Activated CD4-positive, alpha-beta T cell treated with anti-CD3 and anti-CD28 coated beads, Interleukin-2, Interleukin-6, amounts not matched to agents 100 ng/mL and 50 ng/mL, durations not matched to agents 16 hours and 8 hours (primary cell): Measurements from ENCODE around the gene MTHFD1L.

Experiments
- DNase-seq: peaks from one replicate; pipeline ENCODE4 v3.0.0-alpha.2; 2020

MTHFD1L gene

DNA sequence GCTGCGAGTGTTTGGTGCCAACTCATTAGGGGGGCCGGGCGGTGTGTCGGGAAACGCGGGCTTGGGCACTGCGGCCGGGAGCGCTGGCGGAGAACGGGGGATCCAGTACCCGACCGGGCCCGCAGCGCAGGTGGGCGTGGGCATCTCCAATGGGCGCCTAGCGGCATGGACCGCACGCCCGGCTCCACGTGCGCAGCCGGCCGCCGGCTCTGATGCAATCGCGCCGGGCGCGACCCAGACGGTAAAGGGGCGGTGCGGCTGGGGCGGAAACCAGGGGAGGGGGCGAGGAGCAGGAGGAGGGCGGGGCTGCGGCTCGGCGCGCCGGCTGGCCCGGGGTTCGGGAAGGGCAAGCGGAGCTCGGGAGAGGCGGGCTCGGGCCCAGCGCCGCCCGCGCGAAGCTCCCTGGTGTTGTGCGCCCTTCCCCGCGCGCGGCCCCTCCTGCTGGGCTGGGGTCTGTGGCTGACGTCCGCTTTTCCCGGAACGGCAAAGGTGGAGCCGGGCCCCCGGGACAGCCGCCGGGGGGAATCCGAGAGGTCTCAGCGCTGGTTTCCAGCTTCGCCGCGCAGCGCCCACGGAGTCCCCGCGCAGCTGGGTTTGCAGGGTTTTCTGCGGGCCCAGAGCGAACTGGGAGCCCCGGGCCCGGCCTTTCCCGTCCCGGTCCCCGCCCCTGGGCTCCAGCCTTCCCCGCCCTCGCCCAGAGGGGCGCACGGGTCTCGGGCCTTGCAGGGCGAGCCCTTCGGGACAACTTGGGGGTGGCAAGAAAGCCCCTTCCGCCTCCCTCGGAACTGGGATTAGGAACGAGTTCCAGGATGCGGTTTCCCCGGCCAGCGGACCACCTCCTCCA lies 867 bp downstream of the MTHFD1L start:
- DNase-seq: peak; percentile 94

GRCh38 chr6:150866991-150867501 lies 1.5 kb downstream of the MTHFD1L start:
- DNase-seq: no peak

GRCh38 chr6:150868759-150869158 lies 3.3 kb downstream of the MTHFD1L start:
- no peak for DNase-seq

DNA sequence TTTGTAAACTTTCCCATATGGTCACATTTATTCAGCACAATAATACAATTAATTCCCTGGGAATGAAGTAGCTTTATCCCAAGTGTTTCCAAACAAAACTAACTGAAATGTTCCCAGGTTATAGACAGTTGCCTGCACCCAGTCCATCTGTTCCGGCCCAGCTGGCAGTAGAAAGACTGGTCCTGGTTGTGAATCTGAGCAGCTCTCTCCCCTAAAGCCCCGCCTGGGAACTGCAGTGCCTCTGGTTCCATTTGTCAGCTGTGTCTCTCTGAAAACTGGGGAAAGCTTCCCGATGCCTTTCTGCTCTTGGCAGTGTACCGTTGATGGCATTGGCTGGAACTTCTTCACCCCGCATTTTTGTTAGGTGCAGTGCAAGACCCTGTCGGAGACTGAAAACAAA lies 8.7 kb downstream of the MTHFD1L start:
- no peak for DNase-seq

GRCh38 chr6:150875841-150876240 lies 10.3 kb downstream of the MTHFD1L start:
- no peak for DNase-seq

DNA sequence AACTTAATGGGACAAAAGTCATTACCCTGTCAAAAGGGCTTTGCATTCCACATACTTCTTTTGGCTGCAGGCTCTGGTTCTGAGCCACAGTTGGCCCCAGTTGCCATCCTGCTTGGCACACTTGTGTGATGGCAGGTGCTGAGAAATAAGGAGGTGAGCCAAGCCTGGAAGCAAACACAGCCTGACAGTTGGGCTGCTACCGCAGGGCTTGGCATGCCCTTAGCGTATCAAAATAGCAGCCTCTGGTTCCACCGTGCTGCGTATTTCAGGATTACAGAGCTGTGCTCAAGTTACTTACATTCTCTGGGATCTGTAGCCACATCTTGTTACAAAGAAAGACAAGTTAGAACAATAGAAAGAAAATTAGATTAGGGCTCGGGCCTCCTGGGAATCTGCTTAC lies 11.1 kb downstream of the MTHFD1L start:
- no peak for DNase-seq

DNA sequence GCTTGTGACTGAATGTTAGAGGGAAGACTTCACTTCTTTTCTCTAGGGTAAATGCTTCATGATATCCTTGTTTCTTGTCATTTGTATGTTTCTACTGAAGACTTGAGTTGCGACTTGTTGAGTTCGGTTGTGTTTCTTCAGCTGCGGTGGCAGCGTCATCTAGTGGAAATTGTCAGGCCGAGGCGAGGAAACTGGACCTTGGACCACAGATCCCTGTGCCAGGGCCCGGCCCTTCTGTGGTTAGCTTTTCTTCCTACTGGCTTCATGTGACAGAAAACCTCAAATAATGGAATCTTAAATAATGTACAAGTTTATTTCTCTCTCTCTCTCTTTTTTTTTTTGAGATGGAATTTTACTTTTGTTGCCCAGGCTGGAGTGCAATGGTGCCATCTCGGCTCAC lies 12.4 kb downstream of the MTHFD1L start:
- no peak for DNase-seq

- no peak for DNase-seq
These were observed 13.1 kb downstream of the MTHFD1L start for GRCh38 chr6:150878347-150879213.

DNA sequence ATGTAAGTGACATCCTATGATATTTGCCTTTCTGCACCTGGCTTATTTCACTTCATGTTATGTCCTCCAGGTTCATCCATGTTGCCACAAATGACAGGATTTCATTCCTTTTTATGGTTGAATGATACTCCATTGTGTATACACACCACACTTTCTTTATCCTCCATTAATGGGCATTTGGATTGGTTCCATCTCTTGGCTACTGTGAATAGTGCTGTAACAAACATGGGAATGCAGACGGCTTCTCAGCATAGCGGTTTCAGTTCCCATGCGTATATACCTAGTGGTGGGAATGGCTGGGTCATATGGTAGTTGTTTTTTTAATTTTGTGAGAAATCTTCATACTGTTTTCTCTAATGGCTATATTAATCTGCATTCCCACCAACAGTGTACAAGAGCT lies 14.8 kb downstream of the MTHFD1L start:
- DNase-seq: no peak

DNA sequence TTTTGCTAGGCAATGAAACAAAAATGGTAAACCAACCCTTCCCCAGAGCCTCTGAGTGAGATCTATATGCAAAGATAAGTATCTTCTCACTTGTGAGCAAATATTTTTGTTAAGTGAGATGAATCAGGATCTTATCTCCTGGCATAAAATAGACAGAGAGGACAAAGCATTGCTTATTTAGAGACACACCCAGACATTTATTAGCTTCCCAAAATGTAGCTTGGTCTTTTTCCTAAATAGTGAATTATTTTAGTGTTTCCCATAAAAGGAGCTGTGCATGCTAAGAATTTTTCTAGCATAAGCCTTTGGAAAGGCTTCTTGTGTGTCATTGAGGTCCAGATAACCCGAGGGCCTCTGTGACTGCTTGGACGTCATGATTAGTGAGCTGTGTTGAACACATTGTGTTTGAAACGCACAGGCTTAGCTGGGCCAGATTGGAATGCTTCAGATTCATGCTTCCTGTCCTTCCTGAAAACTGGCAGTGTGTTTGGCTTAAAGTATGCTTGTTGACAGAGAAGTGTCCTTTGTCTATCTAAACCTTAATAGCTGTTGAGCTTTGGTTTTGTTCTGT lies 16.5 kb downstream of the MTHFD1L start:
- no peak for DNase-seq

- no peak for DNase-seq
These were observed 18.0 kb downstream of the MTHFD1L start for GRCh38 chr6:150883521-150883920.

GRCh38 chr6:150886155-150886554 lies 20.7 kb downstream of the MTHFD1L start:
- DNase-seq: no peak

GRCh38 chr6:150887978-150888563 lies 22.6 kb downstream of the MTHFD1L start:
- peak; percentile 30 for DNase-seq

DNA sequence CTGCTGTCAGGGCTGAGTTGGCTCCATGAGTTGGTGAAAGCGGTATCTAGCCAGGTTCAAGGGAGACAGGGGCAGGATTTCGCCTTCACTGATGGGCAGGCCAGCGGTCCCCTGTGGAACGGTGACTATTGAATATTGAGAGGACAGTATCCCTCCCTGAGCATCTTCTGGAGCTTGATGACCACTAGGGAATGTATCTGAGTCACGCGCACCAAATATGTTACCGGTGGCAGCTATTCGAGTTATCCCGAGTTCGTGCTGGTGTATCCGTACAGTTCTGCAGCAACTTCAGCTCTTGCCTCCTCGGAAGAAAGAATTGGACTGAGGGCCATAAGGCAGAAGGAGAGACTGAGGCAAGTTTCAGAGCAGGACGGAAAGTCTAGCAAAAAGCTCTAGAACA lies 24.8 kb downstream of the MTHFD1L start:
- no peak for DNase-seq

- peak; percentile 68 for DNase-seq
These were observed 26.5 kb downstream of the MTHFD1L start for GRCh38 chr6:150891888-150892485.

DNA sequence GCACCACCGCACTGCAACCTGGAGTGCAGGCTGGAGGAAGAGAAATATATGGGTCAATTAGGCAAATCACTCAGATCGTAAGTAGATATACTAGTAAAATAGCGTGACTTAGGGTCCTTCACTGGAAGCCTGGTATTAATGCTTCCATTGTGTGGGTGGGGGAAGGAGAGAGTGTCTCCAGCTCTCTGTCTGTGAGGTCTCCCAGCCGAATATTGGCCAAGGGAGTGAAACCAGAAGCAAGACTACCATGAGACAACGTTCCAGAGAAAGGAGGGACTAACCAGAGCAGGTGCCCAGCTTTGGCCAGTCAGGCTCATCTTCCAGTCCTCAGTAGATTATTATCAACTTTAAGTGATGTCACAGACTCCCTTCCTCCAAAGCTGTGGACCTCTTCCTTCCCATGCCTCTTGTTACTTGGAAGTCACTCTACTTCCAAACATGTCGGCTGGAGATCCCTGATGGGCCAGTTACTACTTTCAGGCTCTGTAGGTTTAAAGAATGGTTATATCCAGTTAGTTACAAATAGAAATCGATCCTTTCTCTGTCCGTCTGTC lies 28.8 kb downstream of the MTHFD1L start:
- DNase-seq: no peak

GRCh38 chr6:150894935-150895552 lies 29.5 kb downstream of the MTHFD1L start:
- peak; percentile 46 for DNase-seq

GRCh38 chr6:150895928-150896632 lies 30.6 kb downstream of the MTHFD1L start:
- DNase-seq: no peak

DNA sequence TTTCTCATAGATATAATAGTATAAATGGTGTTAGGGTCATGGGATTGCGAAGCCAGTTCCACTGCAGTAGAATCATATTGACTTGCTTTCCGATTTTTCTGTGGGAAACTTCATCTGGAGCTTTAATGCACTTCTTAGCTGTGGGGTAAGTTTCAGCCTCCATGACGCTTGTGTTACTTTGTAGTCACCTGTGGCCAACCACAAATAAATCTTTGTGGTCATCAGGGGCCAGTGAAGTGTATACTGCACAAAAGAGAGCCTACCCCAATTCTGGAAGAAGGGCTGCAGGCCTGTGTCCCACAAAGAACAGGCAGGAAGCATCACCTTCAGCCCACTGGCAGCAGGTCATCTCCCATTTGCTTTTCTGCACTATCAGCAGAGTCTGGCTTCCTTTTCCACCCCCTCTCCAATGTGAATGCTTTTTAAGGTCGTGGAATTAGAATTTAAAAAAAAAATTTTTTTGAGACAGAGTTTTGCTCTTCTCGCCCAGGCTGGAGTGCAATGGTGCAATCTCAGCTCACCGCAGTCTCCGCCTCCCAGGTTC lies 32.0 kb downstream of the MTHFD1L start:
- no peak for DNase-seq

DNA sequence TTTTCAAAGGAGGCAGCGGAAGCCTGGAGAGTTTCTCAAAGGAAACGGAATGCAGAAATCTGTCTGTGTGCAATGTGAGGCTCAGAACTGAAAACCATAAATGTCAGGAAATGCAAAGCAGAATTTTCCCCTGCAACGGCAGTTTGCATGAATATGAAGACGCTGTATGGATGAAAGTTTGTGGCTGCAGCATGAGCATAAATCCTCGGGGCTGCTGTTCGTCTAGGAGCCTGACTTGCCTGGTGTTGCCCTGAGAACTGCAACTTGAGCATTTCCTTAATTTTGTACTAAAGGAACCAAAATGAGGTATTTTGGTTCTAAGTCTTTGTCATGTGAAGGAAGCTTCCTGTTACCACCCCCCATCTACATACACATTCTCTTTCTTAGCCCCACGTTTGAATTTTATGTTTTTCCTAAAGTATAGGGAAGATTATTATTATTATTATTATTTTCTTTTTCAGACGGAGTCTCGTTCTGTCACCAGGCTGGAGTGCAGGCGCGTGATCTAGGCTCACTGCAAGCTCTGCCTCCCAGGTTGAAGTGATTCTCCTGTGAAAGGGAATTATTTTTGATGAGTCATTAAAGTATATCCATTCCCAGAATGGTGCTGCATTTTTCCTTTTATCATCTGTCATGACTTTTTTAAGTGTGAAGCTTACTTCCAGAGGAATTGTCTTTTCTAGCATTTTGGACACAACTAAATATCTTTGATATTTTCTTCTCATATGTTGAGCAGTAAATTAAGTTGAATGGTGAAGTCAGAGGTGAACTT lies 33.1 kb downstream of the MTHFD1L start:
- DNase-seq: no peak
